Ovary (tissue), 3 donors: ENCODE data around the gene RPL31.

Source experiments
- EP300 ChIP-seq: sonication (generic); formaldehyde crosslinking; IDR thresholded peaks from one replicate; pipeline ENCODE4 v1.6.1; 2017; ENCODE audit warnings: antibody characterized with exemption
- POLR2A ChIP-seq: fragments of 450-650 bp; IDR thresholded peaks from one replicate; pipeline ENCODE4 v1.6.1; 2017; ENCODE audit warnings: antibody characterized with exemption, mild to moderate bottlenecking, moderate library complexity
- TF ChIP-seq, protein P1 (sequence below), 3 donors: fragments of 450-650 bp in 2 of 3; fragments of 200-600 bp in 1 of 3; IDR thresholded peaks; one replicate each; pipeline versions ENCODE4 v1.5.1 to v1.8.0; 2016 to 2022; ENCODE audit warnings: antibody characterized with exemption in 3 of 3, mild to moderate bottlenecking in 1 of 3
- donor health status: DM: no; HTN: no; CAD: no.

DNA sequence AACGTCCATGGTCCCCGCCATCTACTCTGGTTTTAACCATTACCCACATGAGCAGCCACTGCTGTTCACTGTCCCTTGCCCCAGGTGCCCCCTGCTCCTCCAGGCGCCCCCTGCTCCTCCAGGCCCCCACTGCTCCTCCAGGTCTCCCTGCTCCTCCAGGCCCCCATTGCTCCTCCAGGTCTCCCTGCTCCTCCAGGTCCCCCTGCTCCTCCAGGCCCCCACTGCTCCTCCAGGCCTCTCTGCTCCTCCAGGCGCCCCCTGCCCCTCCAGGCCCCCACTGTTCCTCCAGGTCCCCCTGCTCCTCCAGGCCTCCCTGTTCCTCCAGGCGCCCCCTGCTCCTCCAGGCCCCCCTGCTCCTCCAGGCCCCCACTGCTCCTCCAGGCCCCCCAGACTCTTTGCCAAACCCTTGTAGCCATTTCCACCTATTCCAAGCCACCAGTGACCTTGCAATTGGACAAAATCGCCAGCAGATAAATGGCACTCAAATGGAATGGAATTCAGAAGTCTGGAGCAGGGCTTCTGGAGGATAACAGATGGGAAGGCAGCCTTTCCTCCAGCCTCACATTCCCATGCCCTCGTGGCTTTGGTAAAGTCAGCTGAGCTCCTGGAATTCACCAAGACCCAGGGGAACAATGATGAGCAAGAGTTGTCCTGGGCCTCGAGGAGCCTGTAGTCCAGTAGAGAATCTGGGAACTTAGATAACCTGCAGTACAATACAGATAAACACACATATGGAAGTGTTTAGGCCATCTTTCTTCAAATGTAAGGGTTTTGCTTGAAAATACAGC, 13.3 kb upstream of the RPL31 start:
- TF ChIP-seq, protein P1, sequence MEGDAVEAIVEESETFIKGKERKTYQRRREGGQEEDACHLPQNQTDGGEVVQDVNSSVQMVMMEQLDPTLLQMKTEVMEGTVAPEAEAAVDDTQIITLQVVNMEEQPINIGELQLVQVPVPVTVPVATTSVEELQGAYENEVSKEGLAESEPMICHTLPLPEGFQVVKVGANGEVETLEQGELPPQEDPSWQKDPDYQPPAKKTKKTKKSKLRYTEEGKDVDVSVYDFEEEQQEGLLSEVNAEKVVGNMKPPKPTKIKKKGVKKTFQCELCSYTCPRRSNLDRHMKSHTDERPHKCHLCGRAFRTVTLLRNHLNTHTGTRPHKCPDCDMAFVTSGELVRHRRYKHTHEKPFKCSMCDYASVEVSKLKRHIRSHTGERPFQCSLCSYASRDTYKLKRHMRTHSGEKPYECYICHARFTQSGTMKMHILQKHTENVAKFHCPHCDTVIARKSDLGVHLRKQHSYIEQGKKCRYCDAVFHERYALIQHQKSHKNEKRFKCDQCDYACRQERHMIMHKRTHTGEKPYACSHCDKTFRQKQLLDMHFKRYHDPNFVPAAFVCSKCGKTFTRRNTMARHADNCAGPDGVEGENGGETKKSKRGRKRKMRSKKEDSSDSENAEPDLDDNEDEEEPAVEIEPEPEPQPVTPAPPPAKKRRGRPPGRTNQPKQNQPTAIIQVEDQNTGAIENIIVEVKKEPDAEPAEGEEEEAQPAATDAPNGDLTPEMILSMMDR (IDR thresholded peaks at IDR 0.05): no peak
- TF ChIP-seq POLR2A: no peak
- no peak for TF ChIP-seq EP300
